ENCODE measurements around the gene GRIP2. TPM values are rescaled to one million over a fixed set of nuclear protein-coding genes. Genes with fewer than 3 reads are reported as not detected.

The GRIP2 gene
- total and polyA plus RNA-seq, 2 donors (not counting 3 experiments of a cell fraction or from before 2014, with no cell fraction given), result not detected

- DNase-seq (ENCODE audit: low read depth, low spot score) (peak; percentile 41), FAIRE-seq (peak; percentile 26)
- POLR2A ChIA-PET, result no interaction called here
- Histone ChIP-seq H3K79me2 (ENCODE audit: control insufficient read depth, insufficient read depth, low read length) (no peaks in the 10 kb centered on the region), H3K27me3 (ENCODE audit: control insufficient read depth in 2 of 2, insufficient read depth in 2 of 2, low read length in 2 of 2) (no peaks in the 10 kb centered on the region), H3K4me2 (ENCODE audit: insufficient read depth, low read length) (no peak overlapping the region), H3K9ac (replicated peaks; ENCODE audit: extremely low read depth, insufficient read depth, low read length) (no peak overlapping the region), H3K27ac (ENCODE audit: insufficient read depth, low read depth, low read length) (no peak overlapping the region), H3K4me3 (replicated peaks in 1 of 3; ENCODE audit: insufficient read depth in 1 of 3, low read depth in 1 of 3, low read length in 3 of 3) (no peak overlapping the region), H3K4me1 (ENCODE audit: control insufficient read depth, extremely low read depth, insufficient read depth, low read length) (peaks cover 7% of the 10 kb centered on the region), H3K9me3 (replicated peaks; ENCODE audit: control insufficient read depth, insufficient read depth, low read length) (no peaks in the 10 kb centered on the region), H3K9me1 (replicated peaks; ENCODE audit: control insufficient read depth, extremely low read depth, insufficient read depth, low read length) (no peaks in the 10 kb centered on the region), H4K20me1 (replicated peaks; ENCODE audit: control insufficient read depth, extremely low read depth, insufficient read depth, low read length) (no peaks in the 10 kb centered on the region), H3K36me3 (ENCODE audit: control insufficient read depth in 2 of 2, extremely low read depth in 1 of 2, insufficient read depth in 2 of 2, low read length in 2 of 2) (peaks cover 0 to 6% of the 10 kb centered on the region in 2 experiments), H2AFZ (ENCODE audit: low read depth, low read length) (no peak overlapping the region)
- no TSS peak for BruUV-seq (replicated peaks)
- dilution Hi-C loops (cut with MboI; ENCODE audit: extremely low pct_ligation_motif_present, low sequenced_read_pairs), result no loop called here
- TF ChIP-seq POLR2AphosphoS5 (IDR thresholded peaks at IDR 0.05; ENCODE audit: insufficient read depth, low read depth, low read length) (no peak), CTCF (IDR thresholded peaks at IDR 0.05; ENCODE audit: extremely low read depth in 1 of 2, insufficient read depth in 1 of 2, low read depth in 1 of 2, low read length in 2 of 2) (peak; percentile 64 to 85), MYC (IDR thresholded peaks at IDR 0.05; ENCODE audit: low read depth, low read length) (no peak), GATA2 (IDR thresholded peaks at IDR 0.05; ENCODE audit: insufficient read depth, insufficient read length, low read depth, low read length) (no peak), FOS (IDR thresholded peaks at IDR 0.05; ENCODE audit: borderline replicate concordance, insufficient read depth, low read length) (no peak), POLR2A (IDR thresholded peaks at IDR 0.05; ENCODE audit: low read depth, low read length) (no peak)
- CTCF ChIA-PET, result interaction anchor here (0.6 to 4.5 kb wide), 25 partner anchors 9 to 572 kb away, joined by 3 to 93 read pairs (median 4); partner anchors contain the start of gene SLC6A6
- intact Hi-C loops (cut with micrococcal nuclease), result loop anchor here (1.0 to 10.0 kb wide), 6 partner anchors 65 to 813 kb away; partner anchors contain the start of gene SLC6A6
These were observed 72.1 kb downstream of the GRIP2 start for GRCh38 chr3:14467814-14468620.

Measured in endothelial cell of umbilical vein (primary cell).